HG02588 (cell line): ENCODE measurements around the gene TPGS2.

Experiments
- ATAC-seq: cut with Tn5 transposase; IDR thresholded peaks from one replicate; pipeline ENCODE4 v1.9.1; 2021; ENCODE audit warnings: mild to moderate bottlenecking, moderate library complexity; ENCODE audit not compliant: unreplicated experiment

The TPGS2 gene

GRCh38 chr18:36744261-36744876, 84.4 kb downstream of the TPGS2 start:
- ATAC-seq = no peak
